GM23338 (cell line): Measurements from ENCODE around the gene PHTF2.

Source experiments
- CREB1 ChIP-seq: fragments of 250-450 bp; sonication (Bioruptor Pico); IDR thresholded peaks from 2 replicates; pipeline ENCODE4 v1.5.0; 2020; ENCODE audit warnings: low read depth, mild to moderate bottlenecking, moderate library complexity
- EZH2 ChIP-seq: fragments of 200-600 bp; sonication (generic); IDR thresholded peaks from one replicate; pipeline ENCODE4 v1.8.0; 2017; ENCODE audit warnings: antibody characterized with exemption, mild to moderate bottlenecking, low read depth; ENCODE audit not compliant: unreplicated experiment
- EZH2phosphoT487 ChIP-seq: fragments of 200-600 bp; sonication (generic); IDR thresholded peaks from one replicate; pipeline ENCODE4 v1.8.1; 2018; ENCODE audit warnings: antibody characterized with exemption; ENCODE audit not compliant: unreplicated experiment
- JUNB ChIP-seq: IDR thresholded peaks from one replicate; pipeline ENCODE4 v1.6.1; 2016; ENCODE audit warnings: antibody characterized with exemption; ENCODE audit not compliant: unreplicated experiment
- NANOG ChIP-seq: IDR thresholded peaks from 2 replicates; pipeline ENCODE4 v1.6.1; 2016; ENCODE audit warnings: antibody characterized with exemption, borderline replicate concordance
- POLR2AphosphoS5 ChIP-seq: IDR thresholded peaks from 2 replicates; pipeline ENCODE4 v1.6.1; 2016; ENCODE audit warnings: antibody characterized with exemption, low read depth
- STAT1 ChIP-seq: IDR thresholded peaks from one replicate; pipeline ENCODE4 v1.6.1; 2016; ENCODE audit warnings: antibody characterized with exemption; ENCODE audit not compliant: unreplicated experiment
- ZNF114 ChIP-seq: fragments of 250-450 bp; sonication (Bioruptor Pico); IDR thresholded peaks from 2 replicates; pipeline ENCODE4 v1.5.0; 2020; ENCODE audit warnings: mild to moderate bottlenecking, moderate library complexity
- ZNF331 ChIP-seq: fragments of 250-450 bp; sonication (Bioruptor Pico); IDR thresholded peaks from 2 replicates; pipeline ENCODE4 v1.5.0; 2020; ENCODE audit warnings: low read depth, mild to moderate bottlenecking, moderate library complexity
- TF ChIP-seq, protein P1 (sequence below), 2 experiments: fragments of 200-600 bp in 1 of 2; sonication (generic) in 1 of 2; conservative IDR thresholded peaks; 2 replicates each; pipeline versions ENCODE4 v1.5.1 to v1.6.1; 2016 to 2017; ENCODE audit warnings: antibody characterized with exemption in 2 of 2, low read depth in 2 of 2, mild to moderate bottlenecking in 2 of 2, moderate library complexity in 1 of 2
- TF ChIP-seq, protein P2 (sequence below): IDR thresholded peaks from 2 replicates; pipeline ENCODE4 v1.6.1; 2016; ENCODE audit warnings: antibody characterized with exemption
- TF ChIP-seq, protein P3 (sequence below): IDR thresholded peaks from one replicate; pipeline ENCODE4 v1.6.1; 2018; ENCODE audit warnings: antibody characterized with exemption; ENCODE audit not compliant: unreplicated experiment

- TF ChIP-seq, protein P1, sequence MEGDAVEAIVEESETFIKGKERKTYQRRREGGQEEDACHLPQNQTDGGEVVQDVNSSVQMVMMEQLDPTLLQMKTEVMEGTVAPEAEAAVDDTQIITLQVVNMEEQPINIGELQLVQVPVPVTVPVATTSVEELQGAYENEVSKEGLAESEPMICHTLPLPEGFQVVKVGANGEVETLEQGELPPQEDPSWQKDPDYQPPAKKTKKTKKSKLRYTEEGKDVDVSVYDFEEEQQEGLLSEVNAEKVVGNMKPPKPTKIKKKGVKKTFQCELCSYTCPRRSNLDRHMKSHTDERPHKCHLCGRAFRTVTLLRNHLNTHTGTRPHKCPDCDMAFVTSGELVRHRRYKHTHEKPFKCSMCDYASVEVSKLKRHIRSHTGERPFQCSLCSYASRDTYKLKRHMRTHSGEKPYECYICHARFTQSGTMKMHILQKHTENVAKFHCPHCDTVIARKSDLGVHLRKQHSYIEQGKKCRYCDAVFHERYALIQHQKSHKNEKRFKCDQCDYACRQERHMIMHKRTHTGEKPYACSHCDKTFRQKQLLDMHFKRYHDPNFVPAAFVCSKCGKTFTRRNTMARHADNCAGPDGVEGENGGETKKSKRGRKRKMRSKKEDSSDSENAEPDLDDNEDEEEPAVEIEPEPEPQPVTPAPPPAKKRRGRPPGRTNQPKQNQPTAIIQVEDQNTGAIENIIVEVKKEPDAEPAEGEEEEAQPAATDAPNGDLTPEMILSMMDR (conservative IDR thresholded peaks at IDR 0.05; ENCODE audit: low read depth in 2 of 2): no peak
- TF ChIP-seq POLR2AphosphoS5 (no peak), CREB1 (CRISPR knock-in tag) (no peak), EZH2 (no peak), ZNF114 (no peak), EZH2phosphoT487 (no peak), NANOG (no peak), STAT1 (no peak), JUNB (no peak), ZNF331 (CRISPR knock-in tag) (no peak)
- TF ChIP-seq, protein P2, sequence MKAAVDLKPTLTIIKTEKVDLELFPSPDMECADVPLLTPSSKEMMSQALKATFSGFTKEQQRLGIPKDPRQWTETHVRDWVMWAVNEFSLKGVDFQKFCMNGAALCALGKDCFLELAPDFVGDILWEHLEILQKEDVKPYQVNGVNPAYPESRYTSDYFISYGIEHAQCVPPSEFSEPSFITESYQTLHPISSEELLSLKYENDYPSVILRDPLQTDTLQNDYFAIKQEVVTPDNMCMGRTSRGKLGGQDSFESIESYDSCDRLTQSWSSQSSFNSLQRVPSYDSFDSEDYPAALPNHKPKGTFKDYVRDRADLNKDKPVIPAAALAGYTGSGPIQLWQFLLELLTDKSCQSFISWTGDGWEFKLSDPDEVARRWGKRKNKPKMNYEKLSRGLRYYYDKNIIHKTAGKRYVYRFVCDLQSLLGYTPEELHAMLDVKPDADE: no peak
- TF ChIP-seq, protein P3, sequence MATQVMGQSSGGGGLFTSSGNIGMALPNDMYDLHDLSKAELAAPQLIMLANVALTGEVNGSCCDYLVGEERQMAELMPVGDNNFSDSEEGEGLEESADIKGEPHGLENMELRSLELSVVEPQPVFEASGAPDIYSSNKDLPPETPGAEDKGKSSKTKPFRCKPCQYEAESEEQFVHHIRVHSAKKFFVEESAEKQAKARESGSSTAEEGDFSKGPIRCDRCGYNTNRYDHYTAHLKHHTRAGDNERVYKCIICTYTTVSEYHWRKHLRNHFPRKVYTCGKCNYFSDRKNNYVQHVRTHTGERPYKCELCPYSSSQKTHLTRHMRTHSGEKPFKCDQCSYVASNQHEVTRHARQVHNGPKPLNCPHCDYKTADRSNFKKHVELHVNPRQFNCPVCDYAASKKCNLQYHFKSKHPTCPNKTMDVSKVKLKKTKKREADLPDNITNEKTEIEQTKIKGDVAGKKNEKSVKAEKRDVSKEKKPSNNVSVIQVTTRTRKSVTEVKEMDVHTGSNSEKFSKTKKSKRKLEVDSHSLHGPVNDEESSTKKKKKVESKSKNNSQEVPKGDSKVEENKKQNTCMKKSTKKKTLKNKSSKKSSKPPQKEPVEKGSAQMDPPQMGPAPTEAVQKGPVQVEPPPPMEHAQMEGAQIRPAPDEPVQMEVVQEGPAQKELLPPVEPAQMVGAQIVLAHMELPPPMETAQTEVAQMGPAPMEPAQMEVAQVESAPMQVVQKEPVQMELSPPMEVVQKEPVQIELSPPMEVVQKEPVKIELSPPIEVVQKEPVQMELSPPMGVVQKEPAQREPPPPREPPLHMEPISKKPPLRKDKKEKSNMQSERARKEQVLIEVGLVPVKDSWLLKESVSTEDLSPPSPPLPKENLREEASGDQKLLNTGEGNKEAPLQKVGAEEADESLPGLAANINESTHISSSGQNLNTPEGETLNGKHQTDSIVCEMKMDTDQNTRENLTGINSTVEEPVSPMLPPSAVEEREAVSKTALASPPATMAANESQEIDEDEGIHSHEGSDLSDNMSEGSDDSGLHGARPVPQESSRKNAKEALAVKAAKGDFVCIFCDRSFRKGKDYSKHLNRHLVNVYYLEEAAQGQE: no peak
Measured at GRCh38 chr7:77894574-77895091, 96.1 kb downstream of the PHTF2 start.
